ENCODE data around the gene TWSG1.
"Not testable (repeated sequence)": the region's sequence is repeated elsewhere in the genome, so short reads cannot be mapped to it uniquely, and the experiment has no call there.

TWSG1 gene

DNA sequence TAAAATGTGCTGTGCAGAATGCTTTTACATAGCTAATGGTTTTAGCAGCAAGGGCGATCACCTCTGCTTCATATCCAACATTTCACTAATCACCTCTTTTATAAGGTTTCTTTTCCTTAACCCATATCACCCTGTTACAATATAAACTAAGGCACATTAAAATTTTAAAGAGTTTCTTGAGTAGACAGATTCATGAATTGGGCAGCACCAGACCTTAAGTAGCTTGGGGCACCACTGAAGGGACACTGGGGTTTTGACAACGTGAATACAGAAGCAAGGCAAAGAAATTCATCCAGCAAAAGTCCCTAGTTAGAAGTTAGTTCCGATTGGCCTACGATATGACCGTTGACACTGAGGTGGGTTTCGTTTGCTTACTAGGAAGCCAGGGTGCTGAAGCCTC is 96.7 kb downstream of the TWSG1 start:
- TF ChIP-seq, protein P1, sequence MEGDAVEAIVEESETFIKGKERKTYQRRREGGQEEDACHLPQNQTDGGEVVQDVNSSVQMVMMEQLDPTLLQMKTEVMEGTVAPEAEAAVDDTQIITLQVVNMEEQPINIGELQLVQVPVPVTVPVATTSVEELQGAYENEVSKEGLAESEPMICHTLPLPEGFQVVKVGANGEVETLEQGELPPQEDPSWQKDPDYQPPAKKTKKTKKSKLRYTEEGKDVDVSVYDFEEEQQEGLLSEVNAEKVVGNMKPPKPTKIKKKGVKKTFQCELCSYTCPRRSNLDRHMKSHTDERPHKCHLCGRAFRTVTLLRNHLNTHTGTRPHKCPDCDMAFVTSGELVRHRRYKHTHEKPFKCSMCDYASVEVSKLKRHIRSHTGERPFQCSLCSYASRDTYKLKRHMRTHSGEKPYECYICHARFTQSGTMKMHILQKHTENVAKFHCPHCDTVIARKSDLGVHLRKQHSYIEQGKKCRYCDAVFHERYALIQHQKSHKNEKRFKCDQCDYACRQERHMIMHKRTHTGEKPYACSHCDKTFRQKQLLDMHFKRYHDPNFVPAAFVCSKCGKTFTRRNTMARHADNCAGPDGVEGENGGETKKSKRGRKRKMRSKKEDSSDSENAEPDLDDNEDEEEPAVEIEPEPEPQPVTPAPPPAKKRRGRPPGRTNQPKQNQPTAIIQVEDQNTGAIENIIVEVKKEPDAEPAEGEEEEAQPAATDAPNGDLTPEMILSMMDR (IDR thresholded peaks at IDR 0.05; ENCODE audit: poor library complexity, severe bottlenecking) = no peak
- no peak for ATAC-seq (ENCODE audit: low read depth)

DNA sequence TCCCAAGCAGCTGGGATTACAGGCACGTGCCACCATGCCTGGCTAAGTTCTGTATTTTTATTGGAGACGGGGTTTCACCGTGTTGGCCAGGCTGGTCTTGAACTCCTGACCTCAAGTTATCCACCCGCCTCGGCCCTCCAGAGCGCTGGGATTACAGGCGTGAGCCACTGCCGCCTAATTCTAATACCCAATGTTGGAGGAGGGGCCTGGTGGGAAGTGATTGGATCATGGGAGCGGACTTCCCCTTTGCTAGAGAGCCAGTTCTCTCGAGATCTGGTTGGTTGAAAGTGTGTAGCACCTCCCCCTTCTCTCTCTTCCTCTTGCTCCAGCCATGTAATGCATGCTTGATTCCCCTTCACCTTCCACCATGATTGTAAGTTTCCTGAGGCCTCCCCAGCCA is 98.5 kb downstream of the TWSG1 start:
- H3K4me3 ChIP-seq (ENCODE audit: severe bottlenecking); H3K27me3 ChIP-seq (ENCODE audit: insufficient read depth, poor library complexity, severe bottlenecking); H3K27ac ChIP-seq (ENCODE audit: poor library complexity, severe bottlenecking); H3K36me3 ChIP-seq (ENCODE audit: low read depth); H3K4me1 ChIP-seq (ENCODE audit: insufficient read depth, poor library complexity, severe bottlenecking); ATAC-seq (ENCODE audit: low read depth); H3K9me3 ChIP-seq (ENCODE audit: severe bottlenecking); DNase-seq (ENCODE audit: low spot score): not testable (repeated sequence)

More for the DNA sequence above, 96.7 kb downstream of the TWSG1 start:
- Histone ChIP-seq H3K9me3 (ENCODE audit: severe bottlenecking) (no peaks in the 10 kb centered on the region), H3K4me1 (ENCODE audit: insufficient read depth, poor library complexity, severe bottlenecking) (peaks cover 10% of the 10 kb centered on the region), H3K27me3 (ENCODE audit: insufficient read depth, poor library complexity, severe bottlenecking) (no peaks in the 10 kb centered on the region), H3K4me3 (ENCODE audit: severe bottlenecking) (no peak overlapping the region), H3K27ac (ENCODE audit: poor library complexity, severe bottlenecking) (no peak overlapping the region), H3K36me3 (ENCODE audit: low read depth) (no peaks in the 10 kb centered on the region)
- no peak for DNase-seq (ENCODE audit: low spot score)

DNA sequence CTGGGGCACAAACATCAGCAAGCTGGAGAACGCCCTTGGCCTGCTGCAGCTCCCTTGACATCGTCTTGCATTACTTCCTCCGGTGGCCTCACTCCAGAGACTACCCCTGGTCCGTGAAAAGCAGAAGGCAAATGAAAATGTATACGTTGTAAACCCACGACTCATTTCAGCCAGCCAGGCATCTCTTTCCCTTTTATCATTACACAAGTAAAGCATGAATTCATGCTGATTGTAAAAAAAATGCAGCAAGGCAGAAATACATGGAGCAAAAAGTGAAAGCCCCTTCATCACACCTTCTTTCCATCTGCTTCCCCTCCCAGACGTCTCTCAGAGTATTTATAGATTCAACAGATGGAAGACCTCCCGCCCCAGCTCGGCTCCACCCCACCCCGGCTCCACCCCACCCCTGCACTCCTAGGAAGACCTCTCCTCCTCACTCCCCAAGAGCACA is 99.1 kb downstream of the TWSG1 start:
- Histone ChIP-seq H3K4me1 (ENCODE audit: insufficient read depth, poor library complexity, severe bottlenecking) (peaks cover 4% of the 10 kb centered on the region), H3K27me3 (ENCODE audit: insufficient read depth, poor library complexity, severe bottlenecking) (no peaks in the 10 kb centered on the region), H3K36me3 (ENCODE audit: low read depth) (no peaks in the 10 kb centered on the region), H3K9me3 (ENCODE audit: severe bottlenecking) (no peaks in the 10 kb centered on the region), H3K27ac (ENCODE audit: poor library complexity, severe bottlenecking) (no peak overlapping the region), H3K4me3 (ENCODE audit: severe bottlenecking) (no peak overlapping the region)
- ATAC-seq (ENCODE audit: low read depth) = no peak
- DNase-seq (ENCODE audit: low spot score) = no peak
- TF ChIP-seq, protein P1 (IDR thresholded peaks at IDR 0.05; ENCODE audit: poor library complexity, severe bottlenecking) = no peak

DNA sequence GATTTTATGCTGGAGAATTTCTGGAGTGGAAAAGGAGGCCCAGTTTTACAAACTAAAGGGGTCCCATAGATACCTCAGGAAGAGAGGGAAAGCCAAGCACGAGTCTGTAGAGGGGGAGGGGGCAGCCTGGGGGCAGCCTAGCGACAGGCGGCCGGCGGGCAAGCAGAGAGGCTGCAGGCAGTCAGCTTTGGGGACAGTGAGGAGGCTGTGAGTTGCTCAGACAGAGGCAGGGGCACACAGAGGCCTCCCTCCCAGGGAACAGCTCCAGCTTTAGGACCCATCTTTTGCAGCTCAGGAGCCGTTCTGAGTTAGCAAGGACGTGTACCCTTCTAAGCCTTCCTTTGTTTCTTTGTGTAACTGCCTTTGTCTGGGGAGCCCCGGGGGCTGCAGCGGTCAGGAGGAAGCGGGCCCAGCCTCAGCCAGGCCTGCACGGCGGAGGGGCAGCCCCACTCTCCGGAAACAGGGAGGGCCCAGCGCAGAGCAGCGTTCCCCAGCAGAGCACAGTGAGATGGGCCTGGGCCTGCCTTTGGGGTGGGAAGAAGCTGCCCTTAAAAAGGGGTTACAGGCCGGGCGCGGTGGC is 99.6 kb downstream of the TWSG1 start:
- H3K9me3 ChIP-seq (ENCODE audit: severe bottlenecking) = no peaks in the 10 kb centered on the region
- H3K4me1 ChIP-seq (ENCODE audit: insufficient read depth, poor library complexity, severe bottlenecking) = no peaks in the 10 kb centered on the region
- TF ChIP-seq, protein P1 (IDR thresholded peaks at IDR 0.05; ENCODE audit: poor library complexity, severe bottlenecking) = no peak
- no peaks in the 10 kb centered on the region for H3K36me3 ChIP-seq (ENCODE audit: low read depth)
- ATAC-seq (ENCODE audit: low read depth) (no peak), DNase-seq (ENCODE audit: low spot score) (no peak)
- H3K27ac ChIP-seq (ENCODE audit: poor library complexity, severe bottlenecking) = no peak overlapping the region
- no peak overlapping the region for H3K4me3 ChIP-seq (ENCODE audit: severe bottlenecking)
- H3K27me3 ChIP-seq (ENCODE audit: insufficient read depth, poor library complexity, severe bottlenecking) = no peaks in the 10 kb centered on the region

DNA sequence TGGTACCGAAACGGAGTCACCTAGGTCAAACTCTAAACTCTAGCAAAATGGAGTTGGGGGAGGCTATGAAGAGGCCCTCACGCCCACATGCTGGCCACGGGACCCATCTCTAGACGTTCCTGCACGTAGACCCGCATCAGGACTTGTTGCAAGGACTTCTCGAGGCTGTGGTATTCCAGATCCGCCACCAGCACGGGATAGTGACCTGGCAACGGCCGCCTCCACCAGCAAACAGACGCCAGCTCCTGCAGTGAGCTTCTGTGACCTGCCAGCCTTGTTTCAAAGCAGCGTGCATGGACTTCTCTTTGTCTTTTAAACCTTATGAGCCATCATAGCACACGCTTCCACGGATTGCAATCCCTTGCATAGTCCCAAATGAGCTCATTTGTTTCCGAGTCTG is 100.5 kb downstream of the TWSG1 start:
- DNase-seq (ENCODE audit: low spot score) = no peak

More for the DNA sequence above, 100.5 kb downstream of the TWSG1 start:
- TF ChIP-seq, protein P1 (IDR thresholded peaks at IDR 0.05; ENCODE audit: poor library complexity, severe bottlenecking) = no peak
- Histone ChIP-seq H3K36me3 (ENCODE audit: low read depth) (no peaks in the 10 kb centered on the region), H3K9me3 (ENCODE audit: severe bottlenecking) (no peaks in the 10 kb centered on the region), H3K4me1 (ENCODE audit: insufficient read depth, poor library complexity, severe bottlenecking) (no peaks in the 10 kb centered on the region), H3K4me3 (ENCODE audit: severe bottlenecking) (no peak overlapping the region), H3K27ac (ENCODE audit: poor library complexity, severe bottlenecking) (no peak overlapping the region), H3K27me3 (ENCODE audit: insufficient read depth, poor library complexity, severe bottlenecking) (no peaks in the 10 kb centered on the region)
- ATAC-seq (ENCODE audit: low read depth) = no peak

Data from RWPE2 (cell line).